NT2/D1 (cell line): ENCODE measurements around the gene TKFC.

ENCODE experiments used
- DNase-seq: peaks from one replicate; pipeline ENCODE4 v3.0.0-alpha.2; 2011; ENCODE audit warnings: low read depth, low spot score
- H3K27me3 ChIP-seq: 2 replicates; pipeline ENCODE4 v1.6.0; 2011; ENCODE audit warnings: mild to moderate bottlenecking; ENCODE audit not compliant: insufficient read length, insufficient read depth
- H3K36me3 ChIP-seq: 2 replicates; pipeline ENCODE4 v1.6.1; 2011; ENCODE audit warnings: mild to moderate bottlenecking, low read length, mixed read lengths; ENCODE audit not compliant: insufficient read depth, insufficient read length
- H3K4me1 ChIP-seq: 2 replicates; pipeline ENCODE4 v1.5.1; 2011; ENCODE audit not compliant: insufficient read depth, insufficient read length
- H3K4me3 ChIP-seq: 2 replicates; pipeline ENCODE4 v1.5.1; 2011; ENCODE audit warnings: low read depth; ENCODE audit not compliant: insufficient read length
- H3K9ac ChIP-seq: 2 replicates; pipeline ENCODE4 v1.6.0; 2011; ENCODE audit warnings: low read depth; ENCODE audit not compliant: insufficient read length
- H3K9me3 ChIP-seq: 2 replicates; pipeline ENCODE4 v1.5.1; 2011; ENCODE audit warnings: mild to moderate bottlenecking, low read length; ENCODE audit not compliant: insufficient read depth
- SUZ12 ChIP-seq: IDR thresholded peaks from 2 replicates; pipeline ENCODE4 v1.6.1; 2011; ENCODE audit not compliant: insufficient read length, insufficient read depth; ENCODE audit errors: extremely low read depth
- YY1 ChIP-seq: IDR thresholded peaks from 2 replicates; pipeline ENCODE4 v1.6.1; 2011; ENCODE audit not compliant: insufficient read length, insufficient read depth
- ZNF274 ChIP-seq: IDR thresholded peaks from 2 replicates; pipeline ENCODE4 v1.6.1; 2011; ENCODE audit warnings: mild to moderate bottlenecking, low read depth, low read length

TKFC gene

DNA sequence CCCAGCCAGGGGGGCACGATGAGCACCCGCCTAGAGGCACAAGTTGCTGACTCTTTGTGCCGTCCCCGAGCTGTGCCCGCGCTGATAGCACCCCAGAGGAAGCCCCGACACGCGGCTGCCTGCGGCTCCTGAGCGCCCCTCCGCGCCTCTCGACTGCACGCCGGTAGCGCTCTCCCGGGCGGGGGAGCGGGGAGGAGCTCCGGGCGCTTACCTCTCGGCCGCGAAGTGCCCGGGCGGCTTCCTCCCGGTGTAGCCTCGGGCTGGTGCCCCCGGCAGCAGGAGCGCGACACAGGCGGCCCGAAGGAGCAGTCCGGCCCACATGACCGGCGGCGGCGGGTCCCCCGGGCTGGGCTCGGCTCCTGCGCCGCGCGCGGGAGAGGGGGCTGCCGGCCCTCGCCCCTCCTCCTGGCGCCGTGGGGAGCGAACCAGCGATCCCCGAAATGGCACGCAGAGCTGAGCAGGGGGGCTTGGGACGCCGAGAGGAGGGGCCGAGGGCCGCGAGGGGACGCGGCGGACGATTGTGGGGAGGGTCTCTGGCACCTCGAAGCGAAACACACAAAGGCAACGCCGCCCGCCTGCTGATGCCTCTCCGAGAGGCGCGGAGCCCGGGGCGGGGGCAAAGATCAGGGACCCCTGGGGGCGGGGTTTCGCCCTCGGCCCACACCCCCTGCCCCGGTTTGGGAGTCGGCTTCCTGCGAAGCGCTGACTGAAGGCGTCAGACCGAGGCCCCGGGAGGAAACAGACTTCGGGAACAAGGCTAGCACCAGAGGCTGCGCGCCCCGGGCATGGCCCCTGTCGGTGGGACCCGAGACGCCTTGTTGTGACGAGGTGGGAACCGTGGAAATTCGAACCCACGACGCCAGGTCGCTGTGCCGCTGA, 38.1 kb upstream of the TKFC start, which contains the start of gene VWCE:
Gene VWCE, minus strand, starts transcription at position 600 of the 879 bp plus-strand sequence. Its CDS starts 279 bp downstream, at position 321.
- Histone ChIP-seq H3K9me3 (no peaks in the 10 kb centered on the region), H3K36me3 (peaks cover 25% of the 10 kb centered on the region), H3K9ac (peak within 1 kb of the TSS; percentile 88), H3K27me3 (peaks cover 13% of the 10 kb centered on the region), H3K4me1 (peaks cover 12% of the 10 kb centered on the region), H3K4me3 (peak within 1 kb of the TSS; percentile 74)
- peak; percentile 66 for DNase-seq
- TF ChIP-seq YY1 (no peak), SUZ12 (no peak), ZNF274 (no peak)

DNA sequence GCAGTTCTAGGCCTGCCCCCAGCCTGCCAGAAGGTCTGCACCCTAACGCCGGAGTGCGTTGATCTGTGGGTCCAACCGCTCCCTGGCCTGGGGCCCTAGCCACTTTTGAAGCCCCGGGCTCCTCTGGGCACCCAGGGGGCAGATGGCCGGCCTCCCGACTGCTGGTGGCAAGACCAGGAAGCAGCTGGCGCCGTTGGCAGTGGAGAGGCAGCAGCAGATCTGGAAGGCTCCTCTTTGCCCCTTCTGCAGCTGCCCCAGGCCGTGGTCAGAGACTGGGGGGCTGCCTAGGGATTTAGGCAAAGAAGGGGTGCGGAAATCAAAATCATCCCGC, 37.5 kb upstream of the TKFC start:
- Histone ChIP-seq H3K27me3 (peaks cover 13% of the 10 kb centered on the region), H3K4me3 (peak overlapping the region; percentile 74), H3K4me1 (peaks cover 12% of the 10 kb centered on the region), H3K36me3 (peaks cover 30% of the 10 kb centered on the region), H3K9me3 (no peaks in the 10 kb centered on the region), H3K9ac (peak overlapping the region; percentile 88)
- DNase-seq, result no peak
- no peak for TF ChIP-seq SUZ12
- TF ChIP-seq YY1, result no peak
- TF ChIP-seq ZNF274, result no peak

DNA sequence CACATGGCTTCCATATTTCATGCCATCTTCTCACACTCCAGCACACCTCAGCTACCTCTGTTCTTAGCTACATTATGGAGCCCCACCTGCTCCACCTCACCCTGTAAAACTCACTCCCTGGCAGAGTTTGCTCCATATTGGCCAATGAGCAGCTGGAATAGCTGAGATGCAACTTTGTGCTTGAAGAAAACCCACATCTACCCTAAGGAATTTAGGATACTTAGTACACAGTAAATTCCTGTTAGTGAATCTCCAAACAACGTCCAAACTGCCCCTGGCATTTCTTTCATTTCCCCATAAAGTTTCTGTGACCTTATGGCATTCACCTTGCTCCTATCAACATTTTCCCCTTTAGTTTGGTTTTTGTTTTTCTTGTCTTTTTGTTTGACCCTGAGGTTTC, 35.7 kb upstream of the TKFC start:
- H3K27me3 ChIP-seq, result peaks cover 13% of the 10 kb centered on the region
- H3K36me3 ChIP-seq, result peaks cover 41% of the 10 kb centered on the region
- H3K9ac ChIP-seq, result no peak overlapping the region
- TF ChIP-seq ZNF274, result no peak
- no peak for TF ChIP-seq SUZ12
- TF ChIP-seq YY1, result no peak
- H3K9me3 ChIP-seq, result no peaks in the 10 kb centered on the region
- DNase-seq, result no peak
- H3K4me3 ChIP-seq, result no peak overlapping the region
- peaks cover 7% of the 10 kb centered on the region for H3K4me1 ChIP-seq

DNA sequence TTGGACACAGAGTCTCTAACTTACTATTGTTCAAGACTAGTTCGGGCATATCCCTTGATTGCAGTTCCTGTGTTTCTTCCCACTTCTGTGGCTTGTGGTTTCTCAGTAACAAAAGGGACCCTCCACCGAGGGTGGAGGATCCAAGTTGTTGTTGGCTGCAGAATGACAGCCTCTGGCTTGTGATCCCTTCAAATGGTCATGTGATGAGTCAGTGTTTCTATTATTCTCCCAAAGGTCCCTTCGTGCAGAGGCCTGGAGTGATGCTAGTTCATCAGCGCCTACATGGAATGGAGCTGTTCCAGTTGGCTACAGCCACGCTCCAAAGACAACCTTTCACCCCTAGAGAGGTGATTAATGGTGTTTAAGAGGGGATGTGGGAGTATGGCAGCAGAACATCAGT, 35.3 kb upstream of the TKFC start:
- TF ChIP-seq SUZ12 (no peak), ZNF274 (no peak), YY1 (no peak)

DNA sequence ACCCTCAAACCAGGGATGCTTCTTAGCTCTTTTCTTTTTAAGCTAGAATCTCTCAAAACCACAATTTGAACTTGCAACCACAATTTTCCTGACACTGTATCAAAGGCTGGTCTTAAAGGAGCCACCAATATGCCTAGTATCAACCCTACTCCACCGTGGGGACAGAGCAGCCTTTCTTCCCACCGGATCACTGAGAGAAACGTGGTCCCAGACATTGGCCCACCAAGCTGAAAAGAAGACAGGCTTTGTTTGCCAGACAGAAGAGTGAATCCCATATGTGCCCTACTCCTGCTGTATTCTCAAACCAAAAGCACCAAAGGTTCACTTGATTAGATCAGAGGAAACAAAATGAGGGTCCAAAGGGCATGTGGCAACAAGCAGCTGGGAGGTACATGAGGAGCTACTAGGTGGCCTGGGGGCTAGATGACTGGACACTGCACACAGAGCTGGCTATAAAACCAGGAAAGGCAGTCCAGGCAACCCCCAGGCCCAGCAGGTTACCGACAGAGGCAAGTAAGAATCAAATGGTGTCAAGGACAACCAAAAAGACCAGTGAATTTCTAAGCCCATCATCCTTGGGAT, 34.3 kb upstream of the TKFC start:
- H3K36me3 ChIP-seq, result peaks cover 55% of the 10 kb centered on the region

More for the DNA sequence above, 35.3 kb upstream of the TKFC start:
- Histone ChIP-seq H3K4me3 (no peak overlapping the region), H3K36me3 (peaks cover 45% of the 10 kb centered on the region), H3K9me3 (no peaks in the 10 kb centered on the region), H3K9ac (no peak overlapping the region), H3K27me3 (peaks cover 13% of the 10 kb centered on the region), H3K4me1 (peaks cover 7% of the 10 kb centered on the region)
- no peak for DNase-seq

DNA sequence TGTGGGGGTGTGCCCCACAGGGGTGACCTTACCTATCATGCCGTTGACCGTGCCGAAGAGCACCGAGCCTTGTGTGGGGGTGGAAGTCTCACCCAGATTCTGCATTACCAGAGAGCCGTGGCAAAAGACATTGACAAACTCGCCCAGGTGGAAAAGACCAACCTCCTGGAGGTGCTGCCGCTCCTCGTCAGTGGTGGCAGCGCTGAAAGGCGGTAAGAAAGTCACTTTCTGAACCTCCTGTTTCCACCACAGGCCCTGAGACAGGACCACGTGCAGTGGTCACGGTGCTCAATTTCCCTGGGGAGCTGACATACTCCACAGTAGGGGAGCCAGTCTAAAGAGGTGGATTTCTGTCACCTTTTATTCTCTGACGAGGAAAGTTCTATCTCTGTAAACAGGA, 30.5 kb upstream of the TKFC start:
- DNase-seq, result no peak
- H3K36me3 ChIP-seq, result peaks cover 86% of the 10 kb centered on the region
- H3K27me3 ChIP-seq, result no peaks in the 10 kb centered on the region
- no peaks in the 10 kb centered on the region for H3K9me3 ChIP-seq
- H3K4me1 ChIP-seq, result no peaks in the 10 kb centered on the region
- TF ChIP-seq YY1 (no peak), SUZ12 (no peak), ZNF274 (no peak)
- H3K9ac ChIP-seq, result no peak overlapping the region
- no peak overlapping the region for H3K4me3 ChIP-seq

More for the DNA sequence above, 34.3 kb upstream of the TKFC start:
- peaks cover 7% of the 10 kb centered on the region for H3K4me1 ChIP-seq
- H3K27me3 ChIP-seq, result peaks cover 8% of the 10 kb centered on the region
- no peaks in the 10 kb centered on the region for H3K9me3 ChIP-seq
- H3K4me3 ChIP-seq, result no peak overlapping the region
- DNase-seq, result no peak
- no peak overlapping the region for H3K9ac ChIP-seq
- TF ChIP-seq ZNF274 (no peak), SUZ12 (no peak), YY1 (no peak)

DNA sequence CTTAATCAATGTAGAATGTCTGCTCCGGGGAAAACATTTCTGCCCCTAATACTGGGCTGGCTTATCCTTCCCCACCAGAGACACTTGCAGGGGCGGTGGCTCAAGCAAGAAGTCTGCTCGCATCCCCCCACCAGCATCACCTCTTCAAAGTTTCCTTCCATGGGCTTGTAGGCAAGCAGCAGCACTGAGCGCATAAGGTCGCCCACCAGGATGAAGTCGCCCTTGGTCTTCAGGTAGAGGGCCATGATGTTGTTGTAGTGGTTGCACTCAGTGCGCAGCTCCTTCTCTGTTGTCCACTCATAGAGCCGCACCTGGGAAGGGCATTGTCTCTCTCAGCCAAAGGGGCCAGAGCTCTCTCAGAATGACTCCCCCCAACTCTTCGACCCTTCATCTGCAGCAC, 29.3 kb upstream of the TKFC start:
- Histone ChIP-seq H3K4me1 (no peaks in the 10 kb centered on the region), H3K9ac (no peak overlapping the region), H3K36me3 (peaks cover 97% of the 10 kb centered on the region), H3K9me3 (no peaks in the 10 kb centered on the region), H3K27me3 (no peaks in the 10 kb centered on the region), H3K4me3 (no peak overlapping the region)
- DNase-seq, result no peak
- TF ChIP-seq YY1 (no peak), SUZ12 (no peak), ZNF274 (no peak)

DNA sequence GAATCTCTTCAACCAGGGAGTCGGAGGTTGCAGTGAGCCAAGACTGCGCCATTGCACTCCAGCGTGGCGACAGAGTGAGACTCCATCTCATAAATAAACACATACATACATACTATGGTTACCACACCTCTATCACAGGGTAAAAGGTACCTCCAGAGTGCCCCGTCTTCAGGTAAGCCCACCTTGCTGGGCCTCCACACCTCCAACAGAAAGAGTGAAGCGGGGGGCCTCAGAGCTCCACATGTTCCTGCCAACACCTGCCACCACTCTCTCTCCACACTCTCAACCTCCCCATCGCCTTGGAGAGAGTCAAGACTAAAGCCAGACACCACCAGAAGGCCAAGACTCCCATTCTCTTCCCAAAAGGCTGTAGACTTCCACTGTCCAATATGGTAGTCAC, 27.6 kb upstream of the TKFC start:
- H3K9me3 ChIP-seq, result no peaks in the 10 kb centered on the region
- H3K9ac ChIP-seq, result no peak overlapping the region
- H3K4me3 ChIP-seq, result no peak overlapping the region
- TF ChIP-seq YY1 (no peak), SUZ12 (no peak), ZNF274 (no peak)
- H3K27me3 ChIP-seq, result no peaks in the 10 kb centered on the region
- H3K4me1 ChIP-seq, result no peaks in the 10 kb centered on the region
- peaks cover 97% of the 10 kb centered on the region for H3K36me3 ChIP-seq
- DNase-seq, result no peak
